ENCODE data around the gene FOXD4L4. TPM values are rescaled to one million over a fixed set of nuclear protein-coding genes. Genes with fewer than 3 reads are reported as not detected.
"Not testable (repeated sequence)": the region's sequence is repeated elsewhere in the genome, so short reads cannot be mapped to it uniquely, and the experiment has no call there.

Gene FOXD4L4
- polyA plus RNA-seq (0.10 TPM in 1 of 2 replicates, not detected in the other), polyA minus RNA-seq (0.73 and 0.93 TPM in 2 replicates)

DNA sequence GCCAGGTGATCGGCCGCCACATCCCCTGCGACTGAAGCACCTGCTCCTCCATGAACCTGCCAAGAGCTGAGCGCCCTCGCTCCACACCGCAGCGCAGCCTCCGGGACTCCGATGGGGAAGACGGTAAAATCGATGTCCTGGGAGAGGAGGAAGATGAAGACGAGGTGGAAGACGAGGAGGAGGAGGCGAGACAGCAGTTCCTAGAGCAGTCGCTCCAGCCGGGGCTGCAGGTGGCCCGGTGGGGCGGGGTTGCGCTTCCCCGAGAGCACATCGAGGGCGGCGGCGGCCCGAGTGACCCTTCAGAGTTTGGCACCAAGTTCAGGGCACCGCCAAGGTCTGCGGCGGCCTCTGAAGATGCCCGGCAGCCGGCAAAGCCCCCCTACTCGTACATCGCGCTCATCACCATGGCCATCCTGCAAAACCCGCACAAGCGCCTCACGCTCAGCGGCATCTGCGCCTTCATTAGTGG, at the start of gene FOXD4L4:
TSS of gene FOXD4L4 (plus strand) at position 51 of the 469 bp plus-strand sequence. CDS start at position 51, 0 bp downstream.
- not testable (repeated sequence) for H3K9me2 ChIP-seq (ENCODE audit: insufficient read depth, low read length); H3K4me2 ChIP-seq (ENCODE audit: low read length); H4K20me1 ChIP-seq (ENCODE audit: insufficient read depth); H3K27ac ChIP-seq (ENCODE audit: low read length); H3F3A ChIP-seq (ENCODE audit: insufficient read depth, low read length, poor library complexity, severe bottlenecking); H3K9ac ChIP-seq (ENCODE audit: low read length); H2AFZ ChIP-seq (ENCODE audit: low read depth, low read length); H3K9me3 ChIP-seq (ENCODE audit: low read length); H3K4me3 ChIP-seq (ENCODE audit: low read length); H3K79me2 ChIP-seq (replicated peaks; ENCODE audit: insufficient read depth, low read length); H3K27me3 ChIP-seq (ENCODE audit: insufficient read depth, low read depth, low read length); H3K36me3 ChIP-seq (ENCODE audit: insufficient read depth, low read length)

GRCh38 chr9:65703550-65703949, 33.4 kb upstream of the FOXD4L4 start:
- H3K9me2 ChIP-seq (ENCODE audit: insufficient read depth, low read length); H3K9me3 ChIP-seq (ENCODE audit: low read length); H3F3A ChIP-seq (ENCODE audit: insufficient read depth, low read length, poor library complexity, severe bottlenecking); H3K36me3 ChIP-seq (ENCODE audit: insufficient read depth, low read length); H3K27ac ChIP-seq (ENCODE audit: low read length); H3K4me3 ChIP-seq (ENCODE audit: low read length); H3K9ac ChIP-seq (ENCODE audit: low read length); H3K79me2 ChIP-seq (replicated peaks; ENCODE audit: insufficient read depth, low read length); H4K20me1 ChIP-seq (ENCODE audit: insufficient read depth); H3K27me3 ChIP-seq (ENCODE audit: insufficient read depth, low read depth, low read length); H2AFZ ChIP-seq (ENCODE audit: low read depth, low read length); H3K4me2 ChIP-seq (ENCODE audit: low read length): not testable (repeated sequence)

DNA sequence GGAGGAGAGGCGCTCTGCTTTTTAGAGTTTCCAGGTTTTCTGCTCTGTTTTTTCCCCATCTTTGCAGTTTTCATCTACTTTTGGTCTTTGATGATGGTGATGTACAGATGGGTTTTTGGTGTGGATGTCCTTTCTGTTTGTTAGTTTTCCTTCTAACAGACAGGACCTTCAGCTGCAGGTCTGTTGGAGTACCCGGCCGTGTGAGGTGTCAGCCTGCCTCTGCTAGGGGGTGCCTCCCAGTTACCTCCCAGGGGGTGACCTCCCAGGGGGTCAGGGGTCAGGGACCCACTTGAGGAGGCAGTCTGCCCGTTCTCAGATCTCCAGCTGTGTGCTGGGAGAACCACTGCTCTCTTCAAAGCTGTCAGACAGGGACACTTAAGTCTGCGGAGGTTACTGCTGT, 22.5 kb upstream of the FOXD4L4 start:
- H3F3A ChIP-seq (ENCODE audit: insufficient read depth, low read length, poor library complexity, severe bottlenecking); H3K4me3 ChIP-seq (ENCODE audit: low read length); H3K9me2 ChIP-seq (ENCODE audit: insufficient read depth, low read length); H3K9me3 ChIP-seq (ENCODE audit: low read length); H3K9ac ChIP-seq (ENCODE audit: low read length); H3K79me2 ChIP-seq (replicated peaks; ENCODE audit: insufficient read depth, low read length); H3K36me3 ChIP-seq (ENCODE audit: insufficient read depth, low read length); H3K27ac ChIP-seq (ENCODE audit: low read length); H3K4me2 ChIP-seq (ENCODE audit: low read length); H4K20me1 ChIP-seq (ENCODE audit: insufficient read depth); H3K27me3 ChIP-seq (ENCODE audit: insufficient read depth, low read depth, low read length); H2AFZ ChIP-seq (ENCODE audit: low read depth, low read length): not testable (repeated sequence)

- H3F3A ChIP-seq (ENCODE audit: insufficient read depth, low read length, poor library complexity, severe bottlenecking); H3K4me2 ChIP-seq (ENCODE audit: low read length); H3K4me3 ChIP-seq (ENCODE audit: low read length); H3K36me3 ChIP-seq (ENCODE audit: insufficient read depth, low read length); H4K20me1 ChIP-seq (ENCODE audit: insufficient read depth); H3K27me3 ChIP-seq (ENCODE audit: insufficient read depth, low read depth, low read length); H3K27ac ChIP-seq (ENCODE audit: low read length); H3K79me2 ChIP-seq (replicated peaks; ENCODE audit: insufficient read depth, low read length); H2AFZ ChIP-seq (ENCODE audit: low read depth, low read length); H3K9me2 ChIP-seq (ENCODE audit: insufficient read depth, low read length); H3K9me3 ChIP-seq (ENCODE audit: low read length); H3K9ac ChIP-seq (ENCODE audit: low read length): not testable (repeated sequence)
Observed at GRCh38 chr9:65738133-65738532, 1.2 kb downstream of the FOXD4L4 start.

Other genes with a start within 250 kb of the FOXD4L4 start
- 72.6 and 80.3 TPM in 2 replicates for gene ZNG1E, start 61.2 kb upstream of the FOXD4L4 start, polyA plus RNA-seq